ENCODE results near the gene IQGAP2. TPM values are rescaled to one million over a fixed set of nuclear protein-coding genes. Genes with fewer than 3 reads are reported as not detected.

Gene IQGAP2
- total RNA-seq, 1 donor from 2014 or later, result 14.2 TPM

- peaks cover 40% of the 10 kb centered on the region for H3K4me1 Mint-ChIP-seq
- DNase-seq (ENCODE audit: low read depth, low spot score), result no peak
- no peak for TF ChIP-seq CTCF (conservative IDR thresholded peaks at IDR 0.05)
- H3K36me3 Mint-ChIP-seq (ENCODE audit: low read depth), result peaks cover 7% of the 10 kb centered on the region
- H3K27me3 Mint-ChIP-seq (ENCODE audit: low read depth), result no peaks in the 10 kb centered on the region
- no peak overlapping the region for H3K4me3 Mint-ChIP-seq
- peaks cover 5% of the 10 kb centered on the region for H3K9me3 Mint-ChIP-seq
- no peak overlapping the region for H3K27ac Mint-ChIP-seq (ENCODE audit: unreplicated experiment)
These were observed 285.1 kb downstream of the IQGAP2 start for GRCh38 chr5:76688212-76688611.

GRCh38 chr5:76688836-76689235 is 285.8 kb downstream of the IQGAP2 start:
- Mint-ChIP-seq H3K9me3 (peaks cover 5% of the 10 kb centered on the region), H3K4me3 (no peak overlapping the region), H3K27me3 (ENCODE audit: low read depth) (no peaks in the 10 kb centered on the region), H3K27ac (ENCODE audit: unreplicated experiment) (no peak overlapping the region), H3K36me3 (ENCODE audit: low read depth) (peaks cover 7% of the 10 kb centered on the region), H3K4me1 (peaks cover 37% of the 10 kb centered on the region)
- no peak for TF ChIP-seq CTCF (conservative IDR thresholded peaks at IDR 0.05)
- DNase-seq (ENCODE audit: low read depth, low spot score), result no peak

GRCh38 chr5:76689321-76690036 is 286.4 kb downstream of the IQGAP2 start:
- H3K27ac Mint-ChIP-seq (ENCODE audit: unreplicated experiment), result no peak overlapping the region
- H3K27me3 Mint-ChIP-seq (ENCODE audit: low read depth), result no peaks in the 10 kb centered on the region
- H3K9me3 Mint-ChIP-seq, result peaks cover 5% of the 10 kb centered on the region
- peaks cover 7% of the 10 kb centered on the region for H3K36me3 Mint-ChIP-seq (ENCODE audit: low read depth)
- no peak for TF ChIP-seq CTCF (conservative IDR thresholded peaks at IDR 0.05)
- peaks cover 33% of the 10 kb centered on the region for H3K4me1 Mint-ChIP-seq
- no peak for DNase-seq (ENCODE audit: low read depth, low spot score)
- no peak overlapping the region for H3K4me3 Mint-ChIP-seq

- Mint-ChIP-seq H3K27me3 (ENCODE audit: low read depth) (no peaks in the 10 kb centered on the region), H3K27ac (ENCODE audit: unreplicated experiment) (no peak overlapping the region), H3K36me3 (ENCODE audit: low read depth) (peaks cover 9% of the 10 kb centered on the region), H3K4me1 (peaks cover 30% of the 10 kb centered on the region), H3K9me3 (peaks cover 5% of the 10 kb centered on the region), H3K4me3 (no peak overlapping the region)
- no peak for DNase-seq (ENCODE audit: low read depth, low spot score)
- no peak for TF ChIP-seq CTCF (conservative IDR thresholded peaks at IDR 0.05)
These were observed 287.1 kb downstream of the IQGAP2 start for GRCh38 chr5:76690037-76690679.

- Mint-ChIP-seq H3K27me3 (ENCODE audit: low read depth) (no peaks in the 10 kb centered on the region), H3K9me3 (peaks cover 5% of the 10 kb centered on the region), H3K36me3 (ENCODE audit: low read depth) (peaks cover 11% of the 10 kb centered on the region), H3K27ac (ENCODE audit: unreplicated experiment) (peak overlapping the region; percentile 73), H3K4me3 (no peak overlapping the region), H3K4me1 (peaks cover 30% of the 10 kb centered on the region)
- no peak for DNase-seq (ENCODE audit: low read depth, low spot score)
- TF ChIP-seq CTCF (conservative IDR thresholded peaks at IDR 0.05), result no peak
These were observed 287.8 kb downstream of the IQGAP2 start for GRCh38 chr5:76690704-76691466.

Measured in neural crest cell (in vitro differentiated cells).